ENCODE data around the gene HAVCR1.

DNA sequence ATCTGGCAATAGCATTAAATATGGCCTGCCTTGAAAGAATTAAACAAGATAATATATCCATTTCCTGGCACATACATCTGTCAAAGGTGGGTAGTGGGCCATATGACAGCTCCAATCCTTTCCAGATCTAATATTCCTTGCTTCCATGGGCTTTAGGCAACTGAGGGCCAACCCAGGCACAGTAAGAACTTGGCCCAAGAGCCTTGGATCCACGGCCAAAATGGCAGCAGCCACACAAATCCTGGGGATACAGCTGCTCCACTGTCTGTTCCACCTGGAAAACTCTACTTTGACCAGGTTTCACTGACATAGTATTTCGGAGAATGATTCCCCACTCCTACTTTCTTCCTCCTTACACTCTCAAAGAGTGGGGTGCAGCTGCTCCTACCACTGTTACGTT, 13.3 kb downstream of the HAVCR1 start:
- TF ChIP-seq POLR2A (IDR thresholded peaks at IDR 0.05; ENCODE audit: low read length) (no peak), GATA1 (IDR thresholded peaks at IDR 0.05; ENCODE audit: low read depth, low read length) (no peak)

Data from erythroblast (primary cell).